HFFc6 (cell line): Measurements from ENCODE around the gene EEF1G. TPM values are rescaled to one million over a fixed set of nuclear protein-coding genes. Genes with fewer than 3 reads are reported as not detected.
A peak's percentile ranks its signal among the peaks of the same experiment; 100 is the strongest.

Experiments used
- DNase-seq: peaks from one replicate; pipeline ENCODE4 v3.0.0-alpha.2; 2018
- H3K27ac Mint-ChIP-seq: 2 replicates; pipeline ENCODE4 v1.8.0; 2020; ENCODE audit warnings: mild to moderate bottlenecking, mixed read lengths
- H3K27me3 Mint-ChIP-seq: 2 replicates; pipeline ENCODE4 v1.8.0; 2021; ENCODE audit warnings: mild to moderate bottlenecking, moderate library complexity, mixed read lengths; ENCODE audit not compliant: insufficient read depth
- H3K36me3 Mint-ChIP-seq: 2 replicates; pipeline ENCODE4 v1.8.0; 2021; ENCODE audit warnings: low read depth, mixed read lengths
- H3K4me1 Mint-ChIP-seq: 2 replicates; pipeline ENCODE4 v1.8.0; 2020; ENCODE audit warnings: low read depth, mixed read lengths
- H3K4me3 Mint-ChIP-seq: 2 replicates; pipeline ENCODE4 v1.8.0; 2020; ENCODE audit warnings: mild to moderate bottlenecking, moderate library complexity, mixed read lengths
- H3K9me3 Mint-ChIP-seq: 2 replicates; pipeline ENCODE4 v1.8.0; 2020; ENCODE audit warnings: mild to moderate bottlenecking, mixed read lengths
- total RNA-seq, 6 experiments: library from RNA; stranded (reverse); fragmentation: NEBNext Ultra II Directional; extraction: Animal tissue kit (Norgen Biotek cat#: 25700); gene quantifications; 2 replicates in 1 of 6; 3 replicates in 5 of 6; pipeline ENCODE4 v1.2.3, GENCODE V29; 2021
- TF ChIP-seq, protein P1 (sequence below): fragments of 200-600 bp; sonication (generic); IDR thresholded peaks from 2 replicates; pipeline ENCODE4 v1.5.0; 2021; ENCODE audit warnings: antibody characterized with exemption, mild to moderate bottlenecking

The EEF1G gene
- total RNA-seq, 6 experiments from 2014 or later = 1,302 to 1,474 (median 1,327) TPM

DNA sequence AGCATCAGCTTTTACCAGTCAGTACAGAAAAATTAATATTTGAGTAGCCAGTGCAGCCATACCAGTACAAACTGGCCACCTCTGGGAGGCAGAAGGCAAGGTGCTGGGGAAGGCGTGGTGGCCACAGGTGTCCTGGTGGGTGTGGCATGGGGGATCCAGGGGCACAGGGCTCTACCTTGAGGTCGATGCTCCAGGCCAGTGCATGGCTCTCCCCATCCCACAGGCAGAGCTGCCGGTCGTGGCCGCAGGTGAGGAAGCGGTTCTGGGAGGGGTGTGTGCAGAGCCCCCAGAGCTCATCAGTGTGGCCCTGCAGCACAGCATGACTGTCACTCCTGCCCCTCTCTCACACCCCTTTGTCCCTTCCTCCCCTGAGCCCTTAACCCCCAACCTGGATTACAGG is 31.8 kb upstream of the EEF1G start:
- Mint-ChIP-seq H3K4me3 (no peak overlapping the region), H3K27me3 (peaks cover 4% of the 10 kb centered on the region), H3K4me1 (peaks cover 13% of the 10 kb centered on the region; the same call in 1 of the 2 replicates), H3K27ac (no peak overlapping the region), H3K36me3 (peaks cover 30% of the 10 kb centered on the region), H3K9me3 (no peaks in the 10 kb centered on the region)
- no peak for DNase-seq
- TF ChIP-seq, protein P1, sequence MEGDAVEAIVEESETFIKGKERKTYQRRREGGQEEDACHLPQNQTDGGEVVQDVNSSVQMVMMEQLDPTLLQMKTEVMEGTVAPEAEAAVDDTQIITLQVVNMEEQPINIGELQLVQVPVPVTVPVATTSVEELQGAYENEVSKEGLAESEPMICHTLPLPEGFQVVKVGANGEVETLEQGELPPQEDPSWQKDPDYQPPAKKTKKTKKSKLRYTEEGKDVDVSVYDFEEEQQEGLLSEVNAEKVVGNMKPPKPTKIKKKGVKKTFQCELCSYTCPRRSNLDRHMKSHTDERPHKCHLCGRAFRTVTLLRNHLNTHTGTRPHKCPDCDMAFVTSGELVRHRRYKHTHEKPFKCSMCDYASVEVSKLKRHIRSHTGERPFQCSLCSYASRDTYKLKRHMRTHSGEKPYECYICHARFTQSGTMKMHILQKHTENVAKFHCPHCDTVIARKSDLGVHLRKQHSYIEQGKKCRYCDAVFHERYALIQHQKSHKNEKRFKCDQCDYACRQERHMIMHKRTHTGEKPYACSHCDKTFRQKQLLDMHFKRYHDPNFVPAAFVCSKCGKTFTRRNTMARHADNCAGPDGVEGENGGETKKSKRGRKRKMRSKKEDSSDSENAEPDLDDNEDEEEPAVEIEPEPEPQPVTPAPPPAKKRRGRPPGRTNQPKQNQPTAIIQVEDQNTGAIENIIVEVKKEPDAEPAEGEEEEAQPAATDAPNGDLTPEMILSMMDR = no peak

GRCh38 chr11:62604460-62605120 is 30.9 kb upstream of the EEF1G start:
- Mint-ChIP-seq H3K4me3 (no peak overlapping the region), H3K27ac (no peak overlapping the region), H3K4me1 (peaks cover 21% of the 10 kb centered on the region), H3K9me3 (no peaks in the 10 kb centered on the region), H3K36me3 (peaks cover 33% of the 10 kb centered on the region), H3K27me3 (peaks cover 6% of the 10 kb centered on the region)
- DNase-seq = no peak
- TF ChIP-seq, protein P1 = no peak

- Mint-ChIP-seq H3K27me3 (peaks cover 6% of the 10 kb centered on the region), H3K4me1 (peaks cover 29% of the 10 kb centered on the region), H3K9me3 (no peaks in the 10 kb centered on the region), H3K27ac (peak overlapping the region; percentile 25; the same call in 1 of the 2 replicates), H3K36me3 (peaks cover 41% of the 10 kb centered on the region), H3K4me3 (peak overlapping the region; percentile 61; the same call in 1 of the 2 replicates)
- DNase-seq = no peak
- TF ChIP-seq, protein P1 = no peak
These were observed 30.1 kb upstream of the EEF1G start for GRCh38 chr11:62603776-62604299.

- peaks cover 11% of the 10 kb centered on the region for H3K27me3 Mint-ChIP-seq
- no peak for DNase-seq
- H3K4me3 Mint-ChIP-seq = peak overlapping the region; percentile 61
- H3K4me1 Mint-ChIP-seq = peaks cover 36% of the 10 kb centered on the region
- no peaks in the 10 kb centered on the region for H3K9me3 Mint-ChIP-seq
- H3K36me3 Mint-ChIP-seq = peaks cover 47% of the 10 kb centered on the region
- peak overlapping the region; percentile 25; the same call in 1 of the 2 replicates for H3K27ac Mint-ChIP-seq
- TF ChIP-seq, protein P1 = no peak
These were observed 29.3 kb upstream of the EEF1G start for GRCh38 chr11:62603072-62603408.

DNA sequence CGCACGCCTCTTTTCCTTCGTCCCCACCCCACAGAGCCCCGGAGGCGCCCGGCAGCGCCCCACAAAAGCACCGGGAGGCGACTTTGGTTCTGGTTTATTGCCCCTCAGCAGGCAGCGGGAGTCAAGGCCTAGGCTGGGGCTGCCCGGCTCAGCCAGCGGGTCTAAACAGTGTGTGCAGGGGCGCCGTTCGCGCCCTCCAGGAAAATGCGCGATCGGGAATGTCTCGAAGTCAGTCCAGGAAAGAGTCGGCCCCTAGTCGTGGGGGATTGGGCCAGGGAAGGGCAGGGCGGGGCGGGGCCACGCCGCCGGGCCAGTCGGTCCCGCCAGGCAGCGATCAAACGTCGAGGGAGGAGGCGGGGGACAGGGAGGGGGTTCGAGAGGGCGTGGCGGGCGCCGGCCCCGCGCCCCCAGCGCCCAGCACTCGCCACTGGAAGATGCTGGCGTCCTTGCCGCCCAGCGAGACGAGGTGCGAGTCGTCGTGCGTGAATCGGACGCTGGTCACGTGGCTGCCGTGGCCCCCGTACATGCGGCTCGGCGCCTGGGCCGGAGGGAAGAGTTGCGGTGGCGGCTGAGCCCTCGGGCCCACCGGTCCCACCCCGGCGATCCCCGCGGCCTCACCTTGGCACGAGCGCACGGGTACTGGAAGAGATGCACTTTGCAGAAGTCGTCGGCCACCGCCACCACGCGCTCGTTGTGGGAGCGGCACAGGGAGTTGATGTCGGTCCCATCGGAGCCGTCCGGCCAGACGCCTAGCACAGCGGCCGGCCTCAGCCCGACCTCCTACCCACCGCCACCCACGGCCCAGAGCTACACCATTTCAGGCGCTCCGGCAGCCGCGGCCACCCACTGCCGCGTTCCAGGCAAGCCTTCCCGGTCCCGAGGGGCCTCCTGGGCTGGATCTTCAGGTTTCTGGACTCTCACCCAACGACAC is 28.7 kb upstream of the EEF1G start:
- peaks cover 13% of the 10 kb centered on the region for H3K27me3 Mint-ChIP-seq
- H3K4me1 Mint-ChIP-seq = peaks cover 40% of the 10 kb centered on the region
- H3K36me3 Mint-ChIP-seq = peaks cover 50% of the 10 kb centered on the region
- H3K27ac Mint-ChIP-seq = peak overlapping the region; percentile 89
- peak; percentile 26 for DNase-seq
- TF ChIP-seq, protein P1 = peak; percentile 3; the same call in 1 of the 2 replicates
- H3K4me3 Mint-ChIP-seq = peak overlapping the region; percentile 96
- no peaks in the 10 kb centered on the region for H3K9me3 Mint-ChIP-seq
